SU-DHL-6 (cell line): ENCODE data around the gene HPS4.

Source experiments
- CTCF ChIP-seq: fragments of 200-600 bp; sonication (generic); IDR thresholded peaks from one replicate; pipeline ENCODE4 v1.5.1; 2017; ENCODE audit warnings: antibody characterized with exemption, mild to moderate bottlenecking, low read length, moderate library complexity; ENCODE audit not compliant: insufficient read depth, poor library complexity, severe bottlenecking
- EZH2phosphoT487 ChIP-seq: fragments of 200-600 bp; sonication (generic), shearing (Covaris generic); conservative IDR thresholded peaks from 2 replicates; pipeline ENCODE4 v1.6.1; 2018; ENCODE audit warnings: mild to moderate bottlenecking, antibody characterized with exemption, low read length, moderate library complexity, mixed read lengths

GRCh38 chr22:26492220-26492619 is 8.6 kb upstream of the HPS4 start:
- TF ChIP-seq CTCF: no peak
- no peak for TF ChIP-seq EZH2phosphoT487
